ENCODE measurements around the gene UCK1.
"Not testable (repeated sequence)": the region's sequence is repeated elsewhere in the genome, so short reads cannot be mapped to it uniquely, and the experiment has no call there.

UCK1 gene

GRCh38 chr9:131549186-131549585, 18.1 kb upstream of the UCK1 start:
- not testable (repeated sequence) for H3K4me1 ChIP-seq (ENCODE audit: control insufficient read depth, insufficient read depth, low read length); H3K9me3 ChIP-seq (replicated peaks; ENCODE audit: low read length); H3K4me3 ChIP-seq (ENCODE audit: low read length); H3K36me3 ChIP-seq (ENCODE audit: insufficient read depth, low read length); H3K9ac ChIP-seq (ENCODE audit: low read depth, low read length); H3K4me2 ChIP-seq (ENCODE audit: low read length)
- H3K27me3 ChIP-seq (ENCODE audit: control insufficient read depth, insufficient read depth, low read length): peaks cover 71% of the 10 kb centered on the region

GRCh38 chr9:131546336-131547084, 15.4 kb upstream of the UCK1 start:
- H3K9me3 ChIP-seq (replicated peaks; ENCODE audit: low read length): peaks cover 15% of the 10 kb centered on the region
- peak overlapping the region; percentile 59 for H3K4me2 ChIP-seq (ENCODE audit: low read length)
- H3K4me1 ChIP-seq (ENCODE audit: control insufficient read depth, insufficient read depth, low read length): no peaks in the 10 kb centered on the region
- peak overlapping the region; percentile 50 for H3K4me3 ChIP-seq (ENCODE audit: low read length)
- H3K27me3 ChIP-seq (ENCODE audit: control insufficient read depth, insufficient read depth, low read length): peaks cover 55% of the 10 kb centered on the region
- no peaks in the 10 kb centered on the region for H3K36me3 ChIP-seq (ENCODE audit: insufficient read depth, low read length)
- no peak overlapping the region for H3K9ac ChIP-seq (ENCODE audit: low read depth, low read length)

DNA sequence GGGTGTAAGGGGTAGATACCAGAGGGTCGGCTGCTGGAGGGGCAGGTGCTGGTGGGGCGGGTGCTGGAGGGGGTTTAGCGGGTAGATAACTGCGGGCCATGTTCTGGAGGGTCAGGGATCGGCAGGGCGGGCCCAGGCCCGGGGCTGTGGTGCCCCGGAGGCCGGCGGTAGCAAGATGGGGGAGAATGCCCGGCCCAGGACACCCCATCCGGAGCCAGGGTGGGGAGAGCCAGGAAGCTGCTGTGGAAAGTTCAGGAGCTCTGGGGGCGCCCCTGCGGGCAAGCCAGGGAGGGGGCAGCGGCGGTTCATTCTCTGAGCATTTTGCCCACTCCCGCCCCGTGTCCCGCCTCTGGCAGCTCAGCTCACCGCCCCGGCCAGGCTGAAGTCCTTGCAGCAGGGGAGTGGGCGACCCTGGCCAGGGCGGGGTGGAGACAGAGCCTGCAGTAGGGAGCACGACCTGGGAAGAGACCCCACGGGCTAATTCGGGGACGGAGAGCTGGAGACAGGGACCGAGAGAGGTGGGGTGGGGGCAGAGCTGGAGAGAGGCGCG, 14.8 kb upstream of the UCK1 start:
- Histone ChIP-seq H3K4me3 (ENCODE audit: low read length) (no peak overlapping the region), H3K9me3 (replicated peaks; ENCODE audit: low read length) (peaks cover 15% of the 10 kb centered on the region), H3K27me3 (ENCODE audit: control insufficient read depth, insufficient read depth, low read length) (peaks cover 56% of the 10 kb centered on the region), H3K36me3 (ENCODE audit: insufficient read depth, low read length) (no peaks in the 10 kb centered on the region), H3K4me2 (ENCODE audit: low read length) (peak overlapping the region; percentile 59), H3K4me1 (ENCODE audit: control insufficient read depth, insufficient read depth, low read length) (no peaks in the 10 kb centered on the region), H3K9ac (ENCODE audit: low read depth, low read length) (no peak overlapping the region)

DNA sequence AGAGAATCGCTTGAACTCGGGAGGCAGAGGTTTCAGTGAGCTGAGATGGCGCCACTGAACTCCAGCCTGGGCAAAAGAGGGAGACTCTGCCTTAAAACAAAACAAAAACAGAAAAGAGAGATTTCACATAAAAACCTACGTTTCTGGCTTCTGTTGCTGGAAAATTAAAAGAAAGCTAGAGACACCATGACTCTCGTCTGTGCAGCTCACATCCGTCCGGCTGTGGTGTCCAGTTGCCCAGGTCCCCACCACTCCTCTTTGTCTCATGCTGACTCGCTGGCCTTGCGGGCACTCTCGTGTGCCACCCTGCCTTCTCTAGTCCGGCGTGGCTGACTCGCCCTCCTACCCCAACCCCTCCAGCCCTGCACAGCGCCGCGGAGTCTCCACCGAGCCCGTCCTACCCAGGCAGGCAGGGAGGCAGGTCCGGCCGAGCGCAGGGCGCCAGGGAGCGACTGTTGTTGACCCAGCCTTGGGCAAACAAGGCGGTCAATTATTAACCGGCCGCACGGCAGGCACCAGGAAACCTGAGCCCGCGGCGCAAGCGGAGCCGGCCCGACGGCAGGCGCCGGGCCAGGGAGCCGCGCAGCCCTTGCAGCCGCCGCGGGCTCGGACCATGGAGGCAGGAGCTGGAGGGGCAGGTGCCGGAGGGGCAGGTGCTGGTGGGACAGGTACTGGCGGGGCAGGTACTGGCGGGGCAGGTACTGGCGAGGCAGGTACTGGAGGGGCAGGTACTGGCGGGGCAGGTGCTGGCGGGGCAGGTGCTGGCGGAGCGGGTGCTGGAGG, 14.1 kb upstream of the UCK1 start, which contains the start of gene PRRT1B:
PRRT1B (plus strand) TSS at position 521 of the 783 bp plus-strand sequence; CDS start at position 614, 93 bp downstream.
- H3K36me3 ChIP-seq (ENCODE audit: insufficient read depth, low read length): no peaks in the 10 kb centered on the region
- peaks cover 58% of the 10 kb centered on the region for H3K27me3 ChIP-seq (ENCODE audit: control insufficient read depth, insufficient read depth, low read length)
- no peak within 1 kb of the TSS for H3K4me3 ChIP-seq (ENCODE audit: low read length)
- H3K9ac ChIP-seq (ENCODE audit: low read depth, low read length): no peak within 1 kb of the TSS
- H3K4me2 ChIP-seq (ENCODE audit: low read length): peak within 1 kb of the TSS; percentile 59
- H3K9me3 ChIP-seq (replicated peaks; ENCODE audit: low read length): peaks cover 15% of the 10 kb centered on the region
- H3K4me1 ChIP-seq (ENCODE audit: control insufficient read depth, insufficient read depth, low read length): no peaks in the 10 kb centered on the region

DNA sequence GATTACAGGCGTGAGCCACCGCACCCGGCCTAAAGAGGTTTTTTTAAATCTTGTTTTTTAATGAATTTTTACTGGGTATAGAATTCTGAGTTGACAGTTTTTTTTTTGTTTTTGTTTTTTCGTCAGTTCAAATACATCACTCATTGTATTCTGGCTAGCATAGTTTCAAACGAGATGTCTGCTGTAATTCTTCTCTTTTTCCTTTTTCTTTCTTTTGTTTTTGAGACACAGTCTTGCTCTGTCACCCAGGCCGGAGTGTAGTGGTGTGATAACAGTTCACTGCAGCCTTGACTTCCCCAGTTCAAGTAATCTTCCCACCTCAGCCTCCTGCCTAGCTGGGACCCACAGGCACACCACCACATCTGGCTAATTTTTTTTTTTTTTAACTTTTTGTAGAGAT, 12.1 kb upstream of the UCK1 start:
- Histone ChIP-seq H3K4me1 (ENCODE audit: control insufficient read depth, insufficient read depth, low read length) (no peaks in the 10 kb centered on the region), H3K9ac (ENCODE audit: low read depth, low read length) (no peak overlapping the region), H3K9me3 (replicated peaks; ENCODE audit: low read length) (peaks cover 15% of the 10 kb centered on the region), H3K27me3 (ENCODE audit: control insufficient read depth, insufficient read depth, low read length) (peaks cover 44% of the 10 kb centered on the region), H3K4me3 (ENCODE audit: low read length) (no peak overlapping the region), H3K4me2 (ENCODE audit: low read length) (no peak overlapping the region), H3K36me3 (ENCODE audit: insufficient read depth, low read length) (no peaks in the 10 kb centered on the region)

DNA sequence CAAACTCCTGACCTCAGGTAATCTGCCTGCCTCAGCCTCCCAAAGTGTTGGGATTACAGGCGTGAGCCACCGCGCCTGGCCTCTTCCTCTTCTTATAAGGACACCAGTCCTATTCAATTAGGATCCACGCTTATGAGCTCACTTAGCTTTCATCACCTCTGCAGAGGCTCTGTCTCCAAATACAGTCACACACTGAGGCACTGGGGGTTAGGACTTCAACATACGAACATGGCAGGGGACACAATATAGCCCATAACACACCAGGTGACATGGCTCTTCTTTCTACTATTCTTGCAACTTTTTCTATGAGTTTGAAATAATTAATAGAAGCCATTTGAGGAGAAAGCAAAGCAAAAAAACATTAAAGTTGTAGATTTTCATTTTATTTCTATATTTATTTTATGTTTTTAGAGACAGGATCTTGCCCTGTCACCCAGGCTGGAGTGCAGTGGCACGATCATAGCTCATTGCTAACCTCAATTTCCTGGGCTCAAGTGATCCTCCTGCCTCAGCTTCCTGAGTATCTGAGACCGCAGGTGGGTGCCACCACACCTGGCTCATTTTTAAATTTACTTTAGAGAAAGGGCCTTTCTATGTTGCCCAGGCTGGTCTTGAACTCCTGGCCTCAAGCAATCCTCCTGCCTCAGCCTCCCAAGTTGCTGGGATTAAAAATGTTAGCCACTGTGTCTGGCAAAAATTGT, 8.3 kb upstream of the UCK1 start:
- Histone ChIP-seq H3K9ac (ENCODE audit: low read depth, low read length) (no peak overlapping the region), H3K4me1 (ENCODE audit: control insufficient read depth, insufficient read depth, low read length) (no peaks in the 10 kb centered on the region), H3K4me2 (ENCODE audit: low read length) (no peak overlapping the region), H3K9me3 (replicated peaks; ENCODE audit: low read length) (peaks cover 13% of the 10 kb centered on the region), H3K27me3 (ENCODE audit: control insufficient read depth, insufficient read depth, low read length) (peaks cover 20% of the 10 kb centered on the region), H3K4me3 (ENCODE audit: low read length) (no peak overlapping the region), H3K36me3 (ENCODE audit: insufficient read depth, low read length) (no peaks in the 10 kb centered on the region)

DNA sequence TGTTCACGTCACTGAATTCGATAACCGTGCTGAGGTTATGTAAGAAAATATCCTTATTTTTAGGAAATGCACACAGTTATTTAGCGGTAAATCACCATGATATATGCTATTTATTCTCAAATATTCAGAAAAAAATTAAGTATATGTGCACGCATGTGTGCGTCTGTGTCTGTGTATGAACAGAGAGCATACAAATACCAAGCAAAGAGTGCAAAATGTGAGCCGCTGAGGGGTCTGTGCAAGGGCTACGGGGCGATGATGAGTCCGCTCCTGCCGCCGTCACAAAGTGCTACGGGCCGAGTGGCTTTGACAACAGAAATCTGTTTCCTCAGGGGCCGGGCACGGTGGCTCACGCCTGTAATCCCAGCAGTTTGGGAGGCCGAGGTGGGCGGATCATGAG, 6.9 kb upstream of the UCK1 start:
- Histone ChIP-seq H3K4me2 (ENCODE audit: low read length) (no peak overlapping the region), H3K9ac (ENCODE audit: low read depth, low read length) (no peak overlapping the region), H3K4me1 (ENCODE audit: control insufficient read depth, insufficient read depth, low read length) (no peaks in the 10 kb centered on the region), H3K27me3 (ENCODE audit: control insufficient read depth, insufficient read depth, low read length) (peaks cover 16% of the 10 kb centered on the region), H3K36me3 (ENCODE audit: insufficient read depth, low read length) (no peaks in the 10 kb centered on the region), H3K4me3 (ENCODE audit: low read length) (no peak overlapping the region), H3K9me3 (replicated peaks; ENCODE audit: low read length) (no peaks in the 10 kb centered on the region)

GRCh38 chr9:131534721-131535237, 3.7 kb upstream of the UCK1 start:
- Histone ChIP-seq H3K36me3 (ENCODE audit: insufficient read depth, low read length) (no peaks in the 10 kb centered on the region), H3K9ac (ENCODE audit: low read depth, low read length) (no peak overlapping the region), H3K4me1 (ENCODE audit: control insufficient read depth, insufficient read depth, low read length) (peaks cover 12% of the 10 kb centered on the region), H3K4me3 (ENCODE audit: low read length) (no peak overlapping the region), H3K4me2 (ENCODE audit: low read length) (no peak overlapping the region), H3K27me3 (ENCODE audit: control insufficient read depth, insufficient read depth, low read length) (peaks cover 8% of the 10 kb centered on the region), H3K9me3 (replicated peaks; ENCODE audit: low read length) (no peaks in the 10 kb centered on the region)

DNA sequence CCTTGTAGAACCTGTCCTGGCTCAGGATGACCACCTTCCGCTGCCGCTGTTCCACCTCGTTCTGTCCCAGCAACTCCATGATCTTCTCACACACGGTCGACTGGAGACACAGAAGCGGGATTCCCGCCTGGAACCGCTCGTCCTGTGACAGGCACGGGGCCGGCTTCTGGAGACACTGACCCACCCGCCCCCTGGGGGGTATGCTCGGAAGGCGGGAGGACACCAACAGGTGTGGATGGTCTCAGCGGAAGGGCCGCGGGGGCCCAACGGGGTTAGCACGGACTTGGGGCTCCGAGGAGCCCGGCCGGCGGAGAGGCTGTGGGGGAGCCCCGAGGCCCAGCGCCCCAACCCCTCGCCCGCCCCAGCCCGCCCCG, 530 bp downstream of the UCK1 start:
- Histone ChIP-seq H3K27me3 (ENCODE audit: control insufficient read depth, insufficient read depth, low read length) (peaks cover 3% of the 10 kb centered on the region), H3K36me3 (ENCODE audit: insufficient read depth, low read length) (peaks cover 30% of the 10 kb centered on the region), H3K9me3 (replicated peaks; ENCODE audit: low read length) (no peaks in the 10 kb centered on the region), H3K4me1 (ENCODE audit: control insufficient read depth, insufficient read depth, low read length) (peaks cover 14% of the 10 kb centered on the region), H3K9ac (ENCODE audit: low read depth, low read length) (peak overlapping the region; percentile 92), H3K4me3 (ENCODE audit: low read length) (peak overlapping the region; percentile 78), H3K4me2 (ENCODE audit: low read length) (peak overlapping the region; percentile 91)

DNA sequence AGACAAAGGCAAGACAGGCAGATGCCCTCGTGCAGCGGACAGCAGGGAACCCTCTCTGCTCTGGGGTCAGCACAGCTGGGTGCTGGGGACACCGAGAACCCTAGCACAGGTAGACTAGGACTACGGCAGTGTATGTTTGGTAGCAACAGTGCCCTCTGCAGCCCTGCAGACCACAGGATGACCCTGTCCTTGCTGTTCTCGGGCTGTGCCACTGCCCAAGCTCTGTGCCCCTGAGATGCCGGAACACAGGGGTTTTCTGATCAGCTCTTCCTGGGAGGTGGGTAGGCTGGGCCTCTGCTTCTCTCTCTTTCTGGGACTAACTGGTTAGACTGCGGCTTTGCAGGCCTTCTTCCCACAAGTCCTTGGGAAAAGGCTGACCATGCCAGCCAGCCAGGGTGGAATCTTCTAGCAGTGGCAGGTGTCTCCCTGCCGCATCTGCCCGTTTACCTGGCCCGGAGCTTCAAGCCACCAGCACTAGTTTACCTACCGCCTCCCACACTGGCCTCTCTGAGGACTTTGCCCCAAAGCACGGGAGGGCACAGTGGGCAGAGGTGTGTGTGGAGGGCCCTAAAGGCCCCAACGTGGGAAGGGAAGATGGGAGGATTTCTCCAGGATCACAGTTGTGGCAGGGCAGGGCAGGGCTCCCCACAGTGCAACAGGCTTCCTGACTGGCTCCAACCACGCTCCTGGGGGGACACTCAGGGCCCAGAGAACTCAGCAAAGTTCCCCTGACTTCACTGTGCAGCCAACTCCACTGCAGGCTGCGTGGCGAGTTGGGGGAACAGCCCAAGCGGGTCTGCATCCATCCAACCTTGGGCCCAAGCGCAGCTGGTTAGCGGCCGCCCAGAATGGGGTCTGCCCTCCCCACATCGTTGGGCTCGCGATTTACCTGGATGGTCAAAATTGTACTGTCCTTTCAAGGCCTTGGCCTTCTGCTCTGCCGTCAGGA, 1.2 kb downstream of the UCK1 start:
- Histone ChIP-seq H3K27me3 (ENCODE audit: control insufficient read depth, insufficient read depth, low read length) (no peaks in the 10 kb centered on the region), H3K9me3 (replicated peaks; ENCODE audit: low read length) (no peaks in the 10 kb centered on the region), H3K36me3 (ENCODE audit: insufficient read depth, low read length) (peaks cover 35% of the 10 kb centered on the region), H3K4me3 (ENCODE audit: low read length) (peak overlapping the region; percentile 78), H3K4me2 (ENCODE audit: low read length) (peak overlapping the region; percentile 91), H3K4me1 (ENCODE audit: control insufficient read depth, insufficient read depth, low read length) (peaks cover 14% of the 10 kb centered on the region), H3K9ac (ENCODE audit: low read depth, low read length) (peak overlapping the region; percentile 92)

All from skeletal muscle satellite cell (primary cell).